ENCODE measurements around the gene SPATS1. TPM values are rescaled to one million over a fixed set of nuclear protein-coding genes. Genes with fewer than 3 reads are reported as not detected.

The SPATS1 gene
- total and polyA plus RNA-seq, 2 of the 4 experiments (the other 2 are of a cell fraction), result not detected

GRCh38 chr6:44315516-44315915 lies 26.9 kb upstream of the SPATS1 start:
- no CpG with 5 or more reads among the region's 3 CpGs for whole genome bisulfite sequencing, 2 experiments (ENCODE audit: extremely low coverage in 2 of 2, insufficient read length in 1 of 2)
- H3K27ac ChIP-seq (ENCODE audit: insufficient read depth, low read length), result no peak overlapping the region
- DNase-seq (no peak), ATAC-seq (ENCODE audit: low read depth) (no peak)
- no peak overlapping the region for H2BK20ac ChIP-seq (ENCODE audit: low read depth, low read length)
- H4K20me1 ChIP-seq (ENCODE audit: insufficient read depth, low read length), result no peaks in the 10 kb centered on the region
- peaks cover 7% of the 10 kb centered on the region for H3K36me3 ChIP-seq (ENCODE audit: control insufficient read depth, insufficient read depth, low read length)
- no peak overlapping the region for H2AFZ ChIP-seq (replicated peaks; ENCODE audit: low read length, poor library complexity)
- peaks cover 27% of the 10 kb centered on the region for H3K27me3 ChIP-seq (ENCODE audit: control insufficient read depth, insufficient read depth, low read length)
- H3K9ac ChIP-seq (ENCODE audit: low read depth, low read length), result no peak overlapping the region
- no peak overlapping the region for H3K56ac ChIP-seq (ENCODE audit: extremely low read depth, insufficient read depth, low read length)
- no peak overlapping the region for H4K5ac ChIP-seq (ENCODE audit: low read depth, low read length)
- BruUV-seq (replicated peaks), result no TSS peak
- H2AK9ac ChIP-seq (replicated peaks; ENCODE audit: low read depth, low read length, poor library complexity), result no peak overlapping the region
- H3K9me1 ChIP-seq (ENCODE audit: insufficient read depth, low read length), result peaks cover 7% of the 10 kb centered on the region
- in situ Hi-C loops (cut with MboI; ENCODE audit: low sequenced_read_pairs), result no loop called here
- no peak overlapping the region for H2BK120ac ChIP-seq (ENCODE audit: low read depth, low read length)
- no peak overlapping the region for H4K91ac ChIP-seq (ENCODE audit: insufficient read depth, low read depth, low read length)
- H4K8ac ChIP-seq (ENCODE audit: low read depth in 2 of 2, low read length in 2 of 2), result no peak overlapping the region
- no peak overlapping the region for H2BK15ac ChIP-seq (ENCODE audit: low read depth, low read length)
- no peak overlapping the region for H3K4me3 ChIP-seq (ENCODE audit: insufficient read depth, low read depth, low read length)
- H3K79me1 ChIP-seq (ENCODE audit: low read depth in 1 of 2, low read length in 2 of 2), result peaks cover 17 to 21% of the 10 kb centered on the region in 2 experiments
- H3K4me1 ChIP-seq (ENCODE audit: control insufficient read depth, insufficient read depth, low read length), result peaks cover 5% of the 10 kb centered on the region
- H3K23ac ChIP-seq (ENCODE audit: low read depth, low read length), result no peak overlapping the region
- ChIA-PET POLR2A (ENCODE audit: unreplicated experiment) (no interaction called here), CTCF (no interaction called here)
- no peaks in the 10 kb centered on the region for H3K9me3 ChIP-seq (ENCODE audit: control insufficient read depth, insufficient read depth, low read length)
- no peak overlapping the region for H3K18ac ChIP-seq (ENCODE audit: low read depth, low read length)
- TF ChIP-seq CHD1 (IDR thresholded peaks at IDR 0.05; ENCODE audit: low read depth, low read length) (no peak), RCOR1 (IDR thresholded peaks at IDR 0.05; ENCODE audit: insufficient replicate concordance, low read length) (no peak), MAFK (IDR thresholded peaks at IDR 0.05; ENCODE audit: low read depth, low read length) (no peak), MXI1 (IDR thresholded peaks at IDR 0.05; ENCODE audit: borderline replicate concordance, low read depth, low read length) (no peak), MAZ (IDR thresholded peaks at IDR 0.05; ENCODE audit: borderline replicate concordance, low read depth, low read length) (no peak), SMC3 (IDR thresholded peaks at IDR 0.05; ENCODE audit: low read depth, low read length) (no peak), POLR2A (IDR thresholded peaks at IDR 0.05; ENCODE audit: low read depth, low read length) (no peak), NFE2L2 (IDR thresholded peaks at IDR 0.05; ENCODE audit: low read depth, low read length) (no peak), FOS (IDR thresholded peaks at IDR 0.05; ENCODE audit: low read depth, low read length) (no peak), BHLHE40 (IDR thresholded peaks at IDR 0.05; ENCODE audit: low read depth, low read length) (no peak), CTCF (conservative IDR thresholded peaks at IDR 0.05; ENCODE audit: low read depth, low read length) (no peak)
- TF ChIP-seq, protein P1, sequence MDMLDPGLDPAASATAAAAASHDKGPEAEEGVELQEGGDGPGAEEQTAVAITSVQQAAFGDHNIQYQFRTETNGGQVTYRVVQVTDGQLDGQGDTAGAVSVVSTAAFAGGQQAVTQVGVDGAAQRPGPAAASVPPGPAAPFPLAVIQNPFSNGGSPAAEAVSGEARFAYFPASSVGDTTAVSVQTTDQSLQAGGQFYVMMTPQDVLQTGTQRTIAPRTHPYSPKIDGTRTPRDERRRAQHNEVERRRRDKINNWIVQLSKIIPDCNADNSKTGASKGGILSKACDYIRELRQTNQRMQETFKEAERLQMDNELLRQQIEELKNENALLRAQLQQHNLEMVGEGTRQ (IDR thresholded peaks at IDR 0.05; ENCODE audit: low read depth, low read length), result no peak
- TF ChIP-seq, protein P2, sequence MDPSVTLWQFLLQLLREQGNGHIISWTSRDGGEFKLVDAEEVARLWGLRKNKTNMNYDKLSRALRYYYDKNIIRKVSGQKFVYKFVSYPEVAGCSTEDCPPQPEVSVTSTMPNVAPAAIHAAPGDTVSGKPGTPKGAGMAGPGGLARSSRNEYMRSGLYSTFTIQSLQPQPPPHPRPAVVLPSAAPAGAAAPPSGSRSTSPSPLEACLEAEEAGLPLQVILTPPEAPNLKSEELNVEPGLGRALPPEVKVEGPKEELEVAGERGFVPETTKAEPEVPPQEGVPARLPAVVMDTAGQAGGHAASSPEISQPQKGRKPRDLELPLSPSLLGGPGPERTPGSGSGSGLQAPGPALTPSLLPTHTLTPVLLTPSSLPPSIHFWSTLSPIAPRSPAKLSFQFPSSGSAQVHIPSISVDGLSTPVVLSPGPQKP (IDR thresholded peaks at IDR 0.05; ENCODE audit: borderline replicate concordance, low read depth, low read length), result no peak
- no peak overlapping the region for H2BK5ac ChIP-seq (ENCODE audit: low read depth, low read length, poor library complexity, severe bottlenecking)
- H3K4me2 ChIP-seq (ENCODE audit: low read depth, low read length), result no peak overlapping the region
- intact Hi-C loops (cut with micrococcal nuclease), result no loop called here
- no peak overlapping the region for H2AK5ac ChIP-seq (ENCODE audit: low read depth, low read length)
- H3K4ac ChIP-seq (ENCODE audit: low read depth, low read length), result no peak overlapping the region
- dilution Hi-C loops (cut with HindIII; ENCODE audit: low sequenced_read_pairs, unreplicated experiment), result no loop called here
- no peak overlapping the region for H3K14ac ChIP-seq (replicated peaks; ENCODE audit: low read depth, low read length)
